Measurements from ENCODE around the gene ATP12A.
"Not testable (repeated sequence)": the region's sequence is repeated elsewhere in the genome, so short reads cannot be mapped to it uniquely, and the experiment has no call there.

The ATP12A gene

GRCh38 chr13:24692561-24692960 lies 12.4 kb downstream of the ATP12A start:
- no peak for DNase-seq

- peak; percentile 36 for DNase-seq
These were observed 13.8 kb downstream of the ATP12A start for GRCh38 chr13:24693862-24694471.

- no peak for DNase-seq
These were observed 14.7 kb downstream of the ATP12A start for GRCh38 chr13:24694907-24695306.

GRCh38 chr13:24698686-24699085 lies 18.5 kb downstream of the ATP12A start:
- no peak for DNase-seq

- no peak for DNase-seq
These were observed 19.3 kb downstream of the ATP12A start for GRCh38 chr13:24699541-24699940.

GRCh38 chr13:24700539-24700938 lies 20.3 kb downstream of the ATP12A start:
- DNase-seq: no peak

- no peak for DNase-seq
These were observed 26.8 kb downstream of the ATP12A start for GRCh38 chr13:24706886-24707585.

- DNase-seq: no peak
These were observed 29.1 kb downstream of the ATP12A start for GRCh38 chr13:24709186-24709913.

GRCh38 chr13:24713022-24713421 lies 32.8 kb downstream of the ATP12A start:
- no peak for DNase-seq

- DNase-seq: no peak
These were observed 35.8 kb downstream of the ATP12A start for GRCh38 chr13:24716011-24716410.

GRCh38 chr13:24716446-24716845 lies 36.2 kb downstream of the ATP12A start:
- no peak for DNase-seq

GRCh38 chr13:24717217-24717616 lies 37.0 kb downstream of the ATP12A start:
- DNase-seq: no peak

- no peak for DNase-seq
These were observed 38.2 kb downstream of the ATP12A start for GRCh38 chr13:24718192-24718965.

- no peak for DNase-seq
These were observed 38.9 kb downstream of the ATP12A start for GRCh38 chr13:24719139-24719538.

- no peak for DNase-seq
These were observed 43.0 kb downstream of the ATP12A start for GRCh38 chr13:24723206-24723605.

GRCh38 chr13:24724714-24725113 lies 44.5 kb downstream of the ATP12A start:
- DNase-seq: no peak

GRCh38 chr13:24725379-24725778 lies 45.2 kb downstream of the ATP12A start:
- DNase-seq: no peak

GRCh38 chr13:24727731-24728601 lies 47.8 kb downstream of the ATP12A start:
- DNase-seq: no peak

GRCh38 chr13:24730873-24731567 lies 50.8 kb downstream of the ATP12A start:
- not testable (repeated sequence) for DNase-seq

GRCh38 chr13:24734950-24735349 lies 54.7 kb downstream of the ATP12A start:
- no peak for DNase-seq

GRCh38 chr13:24737042-24737441 lies 56.8 kb downstream of the ATP12A start:
- no peak for DNase-seq
